Tibial nerve (tissue), 4 donors: Measurements from ENCODE around the gene MATCAP1. TPM values are rescaled to one million over a fixed set of nuclear protein-coding genes. Genes with fewer than 3 reads are reported as not detected.
A peak's percentile ranks its signal among the peaks of the same experiment; 100 is the strongest.

ENCODE experiments used
- DNase-seq, 2 donors: peaks; one replicate each; pipeline ENCODE4 v3.0.0-alpha.2; 2019; ENCODE audit warnings: low spot score in 2 of 2
- H3K27ac ChIP-seq, 4 donors: fragments of 200-600 bp; sonication (generic) in 3 of 4; one replicate each; pipeline ENCODE4 v1.5.1; 2017 to 2019; ENCODE audit warnings: mild to moderate bottlenecking in 1 of 4
- H3K27me3 ChIP-seq, 2 donors: fragments of 200-600 bp; sonication (generic) in 1 of 2; one replicate each; pipeline versions ENCODE4 v1.5.1 to v1.6.0; 2017 to 2019
- H3K36me3 ChIP-seq, 3 donors: fragments of 200-600 bp; sonication (generic); one replicate each; pipeline ENCODE4 v1.5.1; 2018 to 2019
- H3K4me1 ChIP-seq, 4 donors: fragments of 200-600 bp; sonication (generic) in 3 of 4; one replicate each; pipeline ENCODE4 v1.5.1; 2017 to 2019
- H3K4me3 ChIP-seq, 4 donors: fragments of 200-600 bp; sonication (generic) in 3 of 4; one replicate each; pipeline ENCODE4 v1.5.1; 2017 to 2019; ENCODE audit warnings: mild to moderate bottlenecking in 1 of 4, moderate library complexity in 1 of 4
- H3K9me3 ChIP-seq, 4 donors: fragments of 200-600 bp; sonication (generic) in 3 of 4; one replicate each; pipeline ENCODE4 v1.5.1; 2017 to 2019
- EP300 ChIP-seq, 2 donors: sonication (generic); formaldehyde crosslinking; IDR thresholded peaks; one replicate each; pipeline ENCODE4 v1.6.1; 2017; ENCODE audit warnings: antibody characterized with exemption in 2 of 2, mild to moderate bottlenecking in 1 of 2
- POLR2A ChIP-seq, 2 donors: fragments of 450-650 bp; IDR thresholded peaks; one replicate each; pipeline ENCODE4 v1.6.1; 2017; ENCODE audit warnings: antibody characterized with exemption in 2 of 2, mild to moderate bottlenecking in 2 of 2, moderate library complexity in 2 of 2
- WGBS, 2 donors: methylation state at CpG; one replicate each; pipeline ENCODE4 v1.1.5; 2018; 5-methylcytosine and 5-hydroxymethylcytosine counted together
- total RNA-seq, 4 donors: library from RNA; depleted of rRNA; stranded (reverse); fragments of >200 nt; gene quantifications; one replicate each; pipeline ENCODE4 v1.1.0, GENCODE V29; 2016
- TF ChIP-seq, protein P1 (sequence below), 5 experiments: fragments of 200-600 bp in 3 of 5; fragments of 450-650 bp in 2 of 5; sonication (generic) in 3 of 5; IDR thresholded peaks; one replicate each; pipeline ENCODE4 v1.5.1; 2016 to 2019; ENCODE audit warnings: antibody characterized with exemption in 5 of 5, mild to moderate bottlenecking in 3 of 5, moderate library complexity in 2 of 5

The MATCAP1 gene
- total RNA-seq, 4 donors from 2014 or later, result 13.6 to 42.9 (median 18.9) TPM

DNA sequence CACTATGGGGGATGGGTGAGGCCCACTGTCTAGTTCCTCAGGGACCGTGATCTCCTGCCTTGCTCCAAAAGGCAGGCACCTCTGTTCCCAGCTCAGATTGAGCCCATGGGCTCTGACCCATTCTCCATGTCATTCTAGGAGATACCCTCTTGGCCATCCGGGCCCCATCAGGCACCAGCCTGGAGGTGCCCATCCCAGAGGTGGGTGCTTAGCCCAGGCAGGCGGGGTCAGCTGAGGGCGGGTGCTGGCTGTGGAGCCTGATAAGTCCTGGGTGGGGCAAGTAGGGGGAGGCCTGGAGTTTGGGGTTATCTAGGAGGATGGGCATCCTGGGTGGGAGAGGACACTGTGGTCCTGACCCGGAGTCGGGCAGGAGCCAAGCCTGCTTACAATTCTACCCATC, 10.5 kb upstream of the MATCAP1 start:
- 86 to 91% methylated on average over 5 to 6 of the region's 6 CpGs for WGBS, 2 donors

DNA sequence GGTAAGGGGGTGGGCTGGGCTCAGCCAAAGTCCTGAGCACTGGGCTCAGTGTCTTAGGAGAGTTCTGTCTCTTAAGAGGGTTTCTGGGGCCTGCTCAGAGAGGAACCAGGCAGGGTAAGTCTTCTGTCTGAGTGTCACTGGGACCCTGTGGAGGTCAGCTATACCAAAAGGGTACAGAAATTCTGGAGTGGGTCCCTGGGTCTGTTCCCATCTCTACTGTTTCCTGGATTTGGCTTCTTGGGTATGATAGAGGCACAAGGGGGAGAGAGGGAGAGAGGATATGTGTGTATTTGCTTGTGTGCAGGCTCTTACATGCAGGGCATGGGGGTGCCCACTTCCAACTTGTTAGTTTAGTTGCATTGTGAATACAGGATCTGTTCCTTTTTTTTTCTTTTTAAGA, 9.8 kb upstream of the MATCAP1 start:
- TF ChIP-seq, protein P1, sequence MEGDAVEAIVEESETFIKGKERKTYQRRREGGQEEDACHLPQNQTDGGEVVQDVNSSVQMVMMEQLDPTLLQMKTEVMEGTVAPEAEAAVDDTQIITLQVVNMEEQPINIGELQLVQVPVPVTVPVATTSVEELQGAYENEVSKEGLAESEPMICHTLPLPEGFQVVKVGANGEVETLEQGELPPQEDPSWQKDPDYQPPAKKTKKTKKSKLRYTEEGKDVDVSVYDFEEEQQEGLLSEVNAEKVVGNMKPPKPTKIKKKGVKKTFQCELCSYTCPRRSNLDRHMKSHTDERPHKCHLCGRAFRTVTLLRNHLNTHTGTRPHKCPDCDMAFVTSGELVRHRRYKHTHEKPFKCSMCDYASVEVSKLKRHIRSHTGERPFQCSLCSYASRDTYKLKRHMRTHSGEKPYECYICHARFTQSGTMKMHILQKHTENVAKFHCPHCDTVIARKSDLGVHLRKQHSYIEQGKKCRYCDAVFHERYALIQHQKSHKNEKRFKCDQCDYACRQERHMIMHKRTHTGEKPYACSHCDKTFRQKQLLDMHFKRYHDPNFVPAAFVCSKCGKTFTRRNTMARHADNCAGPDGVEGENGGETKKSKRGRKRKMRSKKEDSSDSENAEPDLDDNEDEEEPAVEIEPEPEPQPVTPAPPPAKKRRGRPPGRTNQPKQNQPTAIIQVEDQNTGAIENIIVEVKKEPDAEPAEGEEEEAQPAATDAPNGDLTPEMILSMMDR (IDR thresholded peaks at IDR 0.05), result no peak
- TF ChIP-seq EP300 (IDR thresholded peaks at IDR 0.05), result no peak
- no peak for TF ChIP-seq POLR2A (IDR thresholded peaks at IDR 0.05)
- Histone ChIP-seq H3K4me3 (peak overlapping the region in 2 of 4 donors; percentile 85 to 100), H3K36me3 (peaks cover 2 to 44% (median 27%) of the 10 kb centered on the region in 3 donors), H3K4me1 (peaks cover 0 to 55% (median 21%) of the 10 kb centered on the region in 4 donors), H3K27ac (peak overlapping the region in 1 of 4 donors; percentile 85), H3K27me3 (no peaks in the 10 kb centered on the region), H3K9me3 (no peaks in the 10 kb centered on the region)
- no peak for DNase-seq

More for the DNA sequence above, 10.5 kb upstream of the MATCAP1 start:
- Histone ChIP-seq H3K27ac (peak overlapping the region in 1 of 4 donors; percentile 85), H3K36me3 (peaks cover 2 to 50% (median 27%) of the 10 kb centered on the region in 3 donors), H3K4me1 (peaks cover 0 to 63% (median 27%) of the 10 kb centered on the region in 4 donors), H3K4me3 (no peak overlapping the region), H3K27me3 (no peaks in the 10 kb centered on the region), H3K9me3 (no peaks in the 10 kb centered on the region)
- TF ChIP-seq, protein P1 (IDR thresholded peaks at IDR 0.05), result no peak
- TF ChIP-seq EP300 (IDR thresholded peaks at IDR 0.05) (no peak), POLR2A (IDR thresholded peaks at IDR 0.05) (no peak)
- DNase-seq, result no peak

DNA sequence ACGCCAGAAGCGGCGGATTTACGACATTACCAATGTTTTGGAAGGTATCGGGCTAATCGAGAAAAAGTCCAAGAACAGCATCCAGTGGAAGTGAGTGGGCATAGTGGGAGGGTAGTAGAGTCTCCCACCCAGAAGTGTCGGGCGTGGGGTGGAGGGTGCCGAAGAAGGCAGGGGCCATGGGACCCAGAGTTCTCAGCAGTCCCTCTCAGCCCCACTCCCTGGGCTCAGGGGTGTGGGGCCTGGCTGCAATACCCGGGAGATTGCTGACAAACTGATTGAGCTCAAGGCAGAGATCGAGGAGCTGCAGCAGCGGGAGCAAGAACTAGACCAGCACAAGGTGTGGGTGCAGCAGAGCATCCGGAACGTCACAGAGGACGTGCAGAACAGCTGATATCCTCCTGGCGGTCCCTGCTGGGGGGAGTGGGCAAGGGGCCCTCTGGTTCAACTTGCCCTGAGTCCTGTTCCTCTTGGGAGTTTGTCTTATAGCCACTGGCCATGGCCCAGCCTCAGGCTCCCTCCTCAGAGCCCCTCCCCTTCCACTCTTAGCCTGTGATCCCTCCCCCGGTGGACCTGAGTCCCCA, 9.1 kb upstream of the MATCAP1 start:
- Histone ChIP-seq H3K4me1 (peaks cover 0 to 49% (median 17%) of the 10 kb centered on the region in 4 donors), H3K27ac (peak overlapping the region; percentile 40 to 85 (median 72)), H3K9me3 (no peaks in the 10 kb centered on the region), H3K36me3 (peaks cover 2 to 40% (median 27%) of the 10 kb centered on the region in 3 donors), H3K4me3 (peak overlapping the region; percentile 78 to 100 (median 92)), H3K27me3 (no peaks in the 10 kb centered on the region)
- 36 to 39% methylated on average over 17 of the region's 17 CpGs for WGBS, 2 donors
- no peak for DNase-seq
- no peak for TF ChIP-seq EP300 (IDR thresholded peaks at IDR 0.05)
- TF ChIP-seq, protein P1 (IDR thresholded peaks at IDR 0.05), result no peak

DNA sequence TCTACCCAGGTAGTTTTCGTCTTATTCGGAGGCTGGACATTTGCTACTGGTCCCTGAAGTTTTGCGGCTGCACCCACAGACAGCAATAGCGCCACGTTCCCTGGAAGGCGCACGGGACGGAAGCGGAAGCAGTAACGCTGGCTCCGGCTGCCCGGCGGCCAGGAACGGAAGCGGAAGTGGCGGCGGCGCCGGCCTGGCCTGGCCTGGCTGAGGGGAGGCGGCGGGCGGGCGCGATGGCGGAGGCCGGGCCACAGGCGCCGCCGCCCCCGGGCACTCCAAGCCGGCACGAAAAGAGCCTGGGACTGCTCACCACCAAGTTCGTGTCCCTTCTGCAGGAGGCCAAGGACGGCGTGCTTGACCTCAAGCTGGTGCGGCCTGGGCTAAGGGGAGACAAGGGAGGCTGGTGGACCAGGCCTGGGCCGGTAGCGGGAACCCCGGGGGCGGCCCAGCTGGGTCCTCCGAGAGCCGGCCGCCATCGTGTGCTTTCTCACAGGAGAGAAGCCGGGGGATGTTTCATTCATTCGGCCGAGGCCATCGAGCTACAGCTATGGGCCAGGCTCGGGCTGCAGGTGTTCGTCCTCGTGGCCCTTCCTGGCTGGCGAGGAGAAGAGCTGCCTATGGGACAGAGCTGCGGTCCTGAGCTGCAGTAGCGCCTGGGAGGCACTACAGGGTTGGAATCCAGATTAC, 8.4 kb upstream of the MATCAP1 start, which contains the start of gene E2F4:
TSS of gene E2F4 (plus strand) at position 161 of the 687 bp plus-strand sequence. CDS start at position 234, 73 bp downstream.
- 0% methylated on average over 24 to 40 of the region's 54 CpGs for WGBS, 2 donors

More for the DNA sequence above, 8.4 kb upstream of the MATCAP1 start, which contains the start of gene E2F4:
- TF ChIP-seq POLR2A (IDR thresholded peaks at IDR 0.05) (peak; percentile 18 to 74), EP300 (IDR thresholded peaks at IDR 0.05) (peak; percentile 93)
- TF ChIP-seq, protein P1 (IDR thresholded peaks at IDR 0.05), result peak in 2 of 5 experiments; percentile 18 to 46
- Histone ChIP-seq H3K4me1 (peaks cover 0 to 41% (median 17%) of the 10 kb centered on the region in 4 donors), H3K9me3 (no peaks in the 10 kb centered on the region), H3K36me3 (peaks cover 2 to 33% (median 20%) of the 10 kb centered on the region in 3 donors), H3K4me3 (peak within 1 kb of the TSS; percentile 78 to 100 (median 92)), H3K27me3 (no peaks in the 10 kb centered on the region), H3K27ac (peak within 1 kb of the TSS; percentile 40 to 85 (median 72))
- DNase-seq, result peak; percentile 78
